Suprapubic skin (tissue), 4 donors: Measurements from ENCODE around the gene FXYD7.

Source experiments
- EP300 ChIP-seq: sonication (generic); formaldehyde crosslinking; IDR thresholded peaks from one replicate; pipeline ENCODE4 v1.6.1; 2017; ENCODE audit warnings: antibody characterized with exemption
- POLR2A ChIP-seq, 2 donors: fragments of 450-650 bp; IDR thresholded peaks; one replicate each; pipeline ENCODE4 v1.6.1; 2017; ENCODE audit warnings: antibody characterized with exemption in 2 of 2, mild to moderate bottlenecking in 2 of 2, moderate library complexity in 2 of 2
- POLR2AphosphoS5 ChIP-seq, 3 donors: sonication (generic); formaldehyde crosslinking; IDR thresholded peaks; one replicate each; pipeline ENCODE4 v1.6.1; 2017; ENCODE audit warnings: antibody characterized with exemption in 3 of 3
- TF ChIP-seq, protein P1 (sequence below), 2 donors: fragments of 200-600 bp in 1 of 2; fragments of 450-650 bp in 1 of 2; sonication (generic) in 1 of 2; IDR thresholded peaks; one replicate each; pipeline ENCODE4 v1.5.1; 2016 to 2019; ENCODE audit warnings: antibody characterized with exemption in 2 of 2, mild to moderate bottlenecking in 1 of 2, moderate library complexity in 1 of 2

DNA sequence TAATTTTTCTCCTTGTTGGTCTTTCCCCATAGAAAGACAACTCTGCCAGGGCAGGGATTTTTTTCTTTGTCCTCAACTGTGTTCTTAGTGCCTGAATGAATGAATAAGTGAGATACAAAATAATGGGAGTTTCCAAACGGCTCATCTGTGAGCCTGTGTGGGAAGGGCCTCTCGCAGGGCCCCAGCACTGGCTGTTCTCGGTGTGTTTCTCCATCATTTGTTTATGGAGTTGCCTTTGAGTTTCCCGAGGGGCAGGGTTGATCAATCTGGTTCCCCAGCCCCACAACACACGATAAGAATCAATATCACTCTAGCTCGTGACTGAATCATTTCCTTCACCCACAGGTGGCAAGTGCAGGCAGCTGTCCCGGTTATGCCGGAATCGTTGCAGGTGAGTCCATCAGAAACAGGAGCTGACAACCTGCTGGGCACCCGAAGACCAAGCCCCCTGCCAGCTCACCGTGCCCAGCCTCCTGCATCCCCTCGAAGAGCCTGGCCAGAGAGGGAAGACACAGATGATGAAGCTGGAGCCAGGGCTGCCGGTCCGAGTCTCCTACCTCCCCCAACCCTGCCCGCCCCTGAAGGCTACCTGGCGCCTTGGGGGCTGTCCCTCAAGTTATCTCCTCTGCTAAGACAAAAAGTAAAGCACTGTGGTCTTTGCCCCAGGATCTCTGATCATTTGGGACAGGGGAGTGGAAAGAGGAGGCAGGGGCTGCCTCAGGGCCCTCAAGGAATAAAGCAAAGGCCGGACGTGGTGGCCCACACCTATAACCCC lies 26.4 kb downstream of the FXYD7 start:
- TF ChIP-seq POLR2AphosphoS5 (IDR thresholded peaks at IDR 0.05) (no peak), POLR2A (IDR thresholded peaks at IDR 0.05) (no peak), EP300 (no peak)
- TF ChIP-seq, protein P1, sequence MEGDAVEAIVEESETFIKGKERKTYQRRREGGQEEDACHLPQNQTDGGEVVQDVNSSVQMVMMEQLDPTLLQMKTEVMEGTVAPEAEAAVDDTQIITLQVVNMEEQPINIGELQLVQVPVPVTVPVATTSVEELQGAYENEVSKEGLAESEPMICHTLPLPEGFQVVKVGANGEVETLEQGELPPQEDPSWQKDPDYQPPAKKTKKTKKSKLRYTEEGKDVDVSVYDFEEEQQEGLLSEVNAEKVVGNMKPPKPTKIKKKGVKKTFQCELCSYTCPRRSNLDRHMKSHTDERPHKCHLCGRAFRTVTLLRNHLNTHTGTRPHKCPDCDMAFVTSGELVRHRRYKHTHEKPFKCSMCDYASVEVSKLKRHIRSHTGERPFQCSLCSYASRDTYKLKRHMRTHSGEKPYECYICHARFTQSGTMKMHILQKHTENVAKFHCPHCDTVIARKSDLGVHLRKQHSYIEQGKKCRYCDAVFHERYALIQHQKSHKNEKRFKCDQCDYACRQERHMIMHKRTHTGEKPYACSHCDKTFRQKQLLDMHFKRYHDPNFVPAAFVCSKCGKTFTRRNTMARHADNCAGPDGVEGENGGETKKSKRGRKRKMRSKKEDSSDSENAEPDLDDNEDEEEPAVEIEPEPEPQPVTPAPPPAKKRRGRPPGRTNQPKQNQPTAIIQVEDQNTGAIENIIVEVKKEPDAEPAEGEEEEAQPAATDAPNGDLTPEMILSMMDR (IDR thresholded peaks at IDR 0.05): no peak
